GM10266 (cell line): ENCODE measurements around the gene TMEM154.
A peak's percentile ranks its signal among the peaks of the same experiment; 100 is the strongest.

ENCODE experiments used
- DNase-seq: peaks from one replicate; pipeline ENCODE4 v3.0.0; 2012; ENCODE audit errors: extremely low spot score
- CTCF ChIP-seq: IDR thresholded peaks from 2 replicates; pipeline ENCODE4 v1.5.1; 2012; ENCODE audit warnings: mild to moderate bottlenecking, low read depth; ENCODE audit not compliant: control insufficient read depth, insufficient read depth; ENCODE audit errors: missing control alignments

Gene TMEM154

GRCh38 chr4:152696764-152697261, 17.0 kb upstream of the TMEM154 start:
- no peak for TF ChIP-seq CTCF
- DNase-seq, result peak; percentile 84

- no peak for DNase-seq
- TF ChIP-seq CTCF, result no peak
Measured at GRCh38 chr4:152693871-152694270, 14.1 kb upstream of the TMEM154 start.

GRCh38 chr4:152691761-152692160, 12.0 kb upstream of the TMEM154 start:
- no peak for TF ChIP-seq CTCF
- no peak for DNase-seq

GRCh38 chr4:152690706-152691651, 11.2 kb upstream of the TMEM154 start:
- no peak for DNase-seq
- TF ChIP-seq CTCF, result no peak

GRCh38 chr4:152689615-152690501, 10.1 kb upstream of the TMEM154 start:
- TF ChIP-seq CTCF, result no peak

GRCh38 chr4:152687974-152688599, 8.3 kb upstream of the TMEM154 start:
- DNase-seq, result no peak
- TF ChIP-seq CTCF, result no peak

More at GRCh38 chr4:152689615-152690501, 10.1 kb upstream of the TMEM154 start:
- no peak for DNase-seq
